WTC11 (cell line): Measurements from ENCODE around the gene SPOCK1. TPM values are rescaled to one million over a fixed set of nuclear protein-coding genes. Genes with fewer than 3 reads are reported as not detected.

Experiments
- ATAC-seq: fragments of 200-7000 bp; cut with Tn5 transposase; 2 replicates; pipeline ENCODE4 v1.10.0; 2021; ENCODE audit warnings: mild to moderate bottlenecking, moderate library complexity
- CTCF ChIA-PET: fragments of 300-600 bp; sonication (Branson Sonifier 250); formaldehyde crosslinking; loops from one replicate; lab custom pipeline; 2021; ENCODE audit warnings: antibody characterized with exemption; lab: Charles Lee
- POLR2A ChIA-PET: fragments of 350-600 bp; sonication (Branson Sonifier 250); formaldehyde crosslinking; loops from one replicate; lab custom pipeline; 2021; ENCODE audit warnings: antibody characterized with exemption; lab: Charles Lee
- DNase-seq: peaks from one replicate; pipeline ENCODE4 v3.0.0; 2021; ENCODE audit warnings: low spot score
- H3K27ac Mint-ChIP-seq: 2 replicates; pipeline ENCODE4 v1.8.0; 2021; ENCODE audit warnings: mixed read lengths
- H3K27me3 Mint-ChIP-seq: 2 replicates; pipeline ENCODE4 v1.8.0; 2021; ENCODE audit warnings: low read depth, mild to moderate bottlenecking, moderate library complexity, mixed read lengths
- H3K36me3 Mint-ChIP-seq: 2 replicates; pipeline ENCODE4 v1.8.0; 2021; ENCODE audit warnings: mixed read lengths
- H3K4me1 Mint-ChIP-seq: 2 replicates; pipeline ENCODE4 v1.8.0; 2022; ENCODE audit warnings: mixed read lengths
- H3K4me3 Mint-ChIP-seq: 2 replicates; pipeline ENCODE4 v1.8.0; 2021; ENCODE audit warnings: mild to moderate bottlenecking, moderate library complexity, mixed read lengths
- H3K9me3 Mint-ChIP-seq: 2 replicates; pipeline ENCODE4 v1.8.0; 2021; ENCODE audit warnings: mixed read lengths
- AFF4 ChIP-seq: sonication (generic); formaldehyde crosslinking; IDR thresholded peaks from 2 replicates; pipeline ENCODE4 v1.8.1; 2023; ENCODE audit warnings: mild to moderate bottlenecking, missing genetic modification reagents, borderline replicate concordance
- ATF1 ChIP-seq: sonication (generic); formaldehyde crosslinking; IDR thresholded peaks from 2 replicates; pipeline ENCODE4 v1.8.1; 2023; ENCODE audit warnings: mild to moderate bottlenecking, moderate library complexity, missing genetic modification reagents
- CREM ChIP-seq: sonication (generic); formaldehyde crosslinking; IDR thresholded peaks from 2 replicates; pipeline ENCODE4 v1.8.1; 2022; ENCODE audit warnings: mild to moderate bottlenecking, missing genetic modification reagents, moderate library complexity
- CTCF ChIP-seq: fragments of 200-600 bp; IDR thresholded peaks from 2 replicates; pipeline ENCODE4 v1.8.0; 2022; ENCODE audit warnings: antibody characterized with exemption
- ERG ChIP-seq: fragments of 250-450 bp; sonication (Bioruptor Pico); IDR thresholded peaks from 2 replicates; pipeline ENCODE4 v1.8.0; 2021; ENCODE audit warnings: mild to moderate bottlenecking
- ESRRA ChIP-seq: sonication (generic); formaldehyde crosslinking; IDR thresholded peaks from 2 replicates; pipeline ENCODE4 v1.8.1; 2022; ENCODE audit warnings: mild to moderate bottlenecking, missing genetic modification reagents, borderline replicate concordance
- FOXP4 ChIP-seq: sonication (generic); formaldehyde crosslinking; IDR thresholded peaks from 2 replicates; pipeline ENCODE4 v1.8.0; 2022; ENCODE audit warnings: mild to moderate bottlenecking, missing genetic modification reagents
- HMGXB4 ChIP-seq: sonication (generic); formaldehyde crosslinking; IDR thresholded peaks from 2 replicates; pipeline ENCODE4 v1.8.1; 2023; ENCODE audit warnings: mild to moderate bottlenecking, moderate library complexity, missing genetic modification reagents
- MLX ChIP-seq: sonication (generic); formaldehyde crosslinking; IDR thresholded peaks from 2 replicates; pipeline ENCODE4 v1.8.1; 2023; ENCODE audit warnings: mild to moderate bottlenecking, missing genetic modification reagents, moderate library complexity
- MXD4 ChIP-seq: fragments of 250-450 bp; sonication (Bioruptor Pico); IDR thresholded peaks from 2 replicates; pipeline ENCODE4 v1.8.0; 2021; ENCODE audit warnings: mild to moderate bottlenecking, moderate library complexity, borderline replicate concordance
- NFATC4 ChIP-seq: fragments of 250-450 bp; sonication (Bioruptor Pico); IDR thresholded peaks from 2 replicates; pipeline ENCODE4 v1.9.0; 2021; ENCODE audit warnings: mild to moderate bottlenecking
- NR3C1 ChIP-seq: sonication (generic); formaldehyde crosslinking; conservative IDR thresholded peaks from 2 replicates; pipeline ENCODE4 v1.8.1; 2023; ENCODE audit warnings: low read depth, mild to moderate bottlenecking, missing genetic modification reagents
- OVOL2 ChIP-seq: fragments of 250-450 bp; sonication (Bioruptor Pico); IDR thresholded peaks from 2 replicates; pipeline ENCODE4 v1.9.0; 2021; ENCODE audit warnings: mild to moderate bottlenecking, borderline replicate concordance
- RORB ChIP-seq: fragments of 250-450 bp; sonication (Bioruptor Pico); IDR thresholded peaks from 2 replicates; pipeline ENCODE4 v1.9.0; 2021; ENCODE audit warnings: mild to moderate bottlenecking
- SMAD4 ChIP-seq: sonication (generic); formaldehyde crosslinking; IDR thresholded peaks from 2 replicates; pipeline ENCODE4 v1.8.0; 2022; ENCODE audit warnings: mild to moderate bottlenecking, missing genetic modification reagents
- SOX15 ChIP-seq: fragments of 250-450 bp; sonication (Bioruptor Pico); IDR thresholded peaks from 2 replicates; pipeline ENCODE4 v1.9.0; 2021; ENCODE audit warnings: mild to moderate bottlenecking
- ZNF121 ChIP-seq: sonication (generic); formaldehyde crosslinking; IDR thresholded peaks from 2 replicates; pipeline ENCODE4 v1.8.0; 2023; ENCODE audit warnings: missing genetic modification reagents
- ZNF416 ChIP-seq: fragments of 250-450 bp; sonication (Bioruptor Pico); IDR thresholded peaks from 2 replicates; pipeline ENCODE4 v1.9.0; 2021; ENCODE audit warnings: mild to moderate bottlenecking, inconsistent platforms
- ZNF671 ChIP-seq: fragments of 250-450 bp; sonication (Bioruptor Pico); IDR thresholded peaks from 2 replicates; pipeline ENCODE4 v1.8.0; 2021; ENCODE audit warnings: mild to moderate bottlenecking
- ZSCAN18 ChIP-seq: fragments of 250-450 bp; sonication (Bioruptor Pico); IDR thresholded peaks from 2 replicates; pipeline ENCODE4 v2.1.2; 2022; ENCODE audit warnings: mild to moderate bottlenecking, moderate library complexity
- total RNA-seq: library from RNA; stranded (reverse); gene quantifications from 3 replicates; pipeline ENCODE4 v1.2.3, GENCODE V29; 2021

The SPOCK1 gene
- total RNA-seq, 1 experiment from 2014 or later = 15.2 TPM

GRCh38 chr5:137332296-137332695, 166.8 kb downstream of the SPOCK1 start:
- ChIA-PET CTCF (interaction anchor here (0.6 to 3.4 kb wide), 2 partner anchors 12 kb away, joined by 3 to 18 read pairs; no protein-coding TSS in a partner anchor), POLR2A (no interaction called here)
- ATAC-seq (no peak), DNase-seq (no peak)
- no peaks in the 10 kb centered on the region for H3K9me3 Mint-ChIP-seq
- H3K4me3 Mint-ChIP-seq = no peak overlapping the region
- H3K4me1 Mint-ChIP-seq = peaks cover 8% of the 10 kb centered on the region
- no peaks in the 10 kb centered on the region for H3K36me3 Mint-ChIP-seq
- no peak for TF ChIP-seq SOX15
- TF ChIP-seq ZNF121 (CRISPR knock-in tag) = no peak
- TF ChIP-seq ZNF416 (CRISPR knock-in tag) = no peak
- no peak for TF ChIP-seq MXD4 (CRISPR knock-in tag)
- TF ChIP-seq OVOL2 (CRISPR knock-in tag) = no peak
- no peak for TF ChIP-seq ATF1 (CRISPR knock-in tag)
- TF ChIP-seq SMAD4 (CRISPR knock-in tag) = no peak
- TF ChIP-seq NR3C1 (CRISPR knock-in tag) = no peak
- TF ChIP-seq MLX (CRISPR knock-in tag) = no peak
- TF ChIP-seq FOXP4 (CRISPR knock-in tag) = no peak
- TF ChIP-seq ERG = no peak
- TF ChIP-seq CTCF = no peak
- TF ChIP-seq CREM (CRISPR knock-in tag) = no peak
- TF ChIP-seq NFATC4 (CRISPR knock-in tag) = no peak
- no peak for TF ChIP-seq ZSCAN18 (CRISPR knock-in tag)
- no peaks in the 10 kb centered on the region for H3K27me3 Mint-ChIP-seq
- no peak overlapping the region for H3K27ac Mint-ChIP-seq

GRCh38 chr5:137329586-137330296, 169.4 kb downstream of the SPOCK1 start:
- CTCF ChIA-PET = interaction anchor here (2.9 to 3.6 kb wide), 2 partner anchors 10 to 15 kb away, joined by 13 to 34 read pairs; no protein-coding TSS in a partner anchor
- no peak overlapping the region for H3K4me3 Mint-ChIP-seq
- ATAC-seq (no peak), DNase-seq (no peak)
- TF ChIP-seq ZNF671 (CRISPR knock-in tag) (no peak), ESRRA (CRISPR knock-in tag) (no peak), AFF4 (no peak), HMGXB4 (no peak), RORB (CRISPR knock-in tag) (no peak)
- POLR2A ChIA-PET = interaction anchor here (0.5 kb wide), 1 partner anchor 189 kb away, joined by 3 read pairs; no protein-coding TSS in a partner anchor
- no peaks in the 10 kb centered on the region for H3K27me3 Mint-ChIP-seq
- H3K4me1 Mint-ChIP-seq = peaks cover 8% of the 10 kb centered on the region
- no peak overlapping the region for H3K27ac Mint-ChIP-seq
- no peaks in the 10 kb centered on the region for H3K36me3 Mint-ChIP-seq
- no peaks in the 10 kb centered on the region for H3K9me3 Mint-ChIP-seq
